Erythroblast (primary cell): Measurements from ENCODE around the gene RUNDC3A.
"Not testable (repeated sequence)": the region's sequence is repeated elsewhere in the genome, so short reads cannot be mapped to it uniquely, and the experiment has no call there.

Source experiments
- GATA1 ChIP-seq: IDR thresholded peaks from 2 replicates; pipeline ENCODE4 v1.6.1; 2011; ENCODE audit warnings: low read depth, mild to moderate bottlenecking, control low read depth, low read length, moderate library complexity
- POLR2A ChIP-seq: IDR thresholded peaks from 2 replicates; pipeline ENCODE4 v1.6.1; 2011; ENCODE audit warnings: mild to moderate bottlenecking, low read length

DNA sequence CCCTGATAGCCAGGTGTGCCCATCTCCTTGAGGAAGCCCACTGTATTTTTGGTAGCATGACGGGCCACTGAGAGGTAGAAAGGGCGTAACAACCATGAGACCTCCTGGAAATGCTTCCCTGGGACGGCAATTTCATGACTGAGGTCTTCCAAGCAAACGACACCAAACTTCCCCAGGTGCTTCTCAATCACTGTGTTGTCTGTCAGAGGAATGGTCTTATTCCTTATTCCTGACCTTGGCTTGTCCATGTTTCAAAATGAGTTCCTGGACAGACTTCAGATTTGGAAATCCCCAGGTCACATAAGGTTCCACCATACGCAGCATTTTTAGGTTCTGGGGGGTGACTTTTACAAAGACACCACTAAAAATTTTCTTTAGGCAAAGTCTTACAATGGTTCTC is 56.6 kb downstream of the RUNDC3A start:
- TF ChIP-seq POLR2A, GATA1: not testable (repeated sequence)
